Measurements from ENCODE around the gene ABAT.
"Not testable (repeated sequence)": the region's sequence is repeated elsewhere in the genome, so short reads cannot be mapped to it uniquely, and the experiment has no call there.

ABAT gene

DNA sequence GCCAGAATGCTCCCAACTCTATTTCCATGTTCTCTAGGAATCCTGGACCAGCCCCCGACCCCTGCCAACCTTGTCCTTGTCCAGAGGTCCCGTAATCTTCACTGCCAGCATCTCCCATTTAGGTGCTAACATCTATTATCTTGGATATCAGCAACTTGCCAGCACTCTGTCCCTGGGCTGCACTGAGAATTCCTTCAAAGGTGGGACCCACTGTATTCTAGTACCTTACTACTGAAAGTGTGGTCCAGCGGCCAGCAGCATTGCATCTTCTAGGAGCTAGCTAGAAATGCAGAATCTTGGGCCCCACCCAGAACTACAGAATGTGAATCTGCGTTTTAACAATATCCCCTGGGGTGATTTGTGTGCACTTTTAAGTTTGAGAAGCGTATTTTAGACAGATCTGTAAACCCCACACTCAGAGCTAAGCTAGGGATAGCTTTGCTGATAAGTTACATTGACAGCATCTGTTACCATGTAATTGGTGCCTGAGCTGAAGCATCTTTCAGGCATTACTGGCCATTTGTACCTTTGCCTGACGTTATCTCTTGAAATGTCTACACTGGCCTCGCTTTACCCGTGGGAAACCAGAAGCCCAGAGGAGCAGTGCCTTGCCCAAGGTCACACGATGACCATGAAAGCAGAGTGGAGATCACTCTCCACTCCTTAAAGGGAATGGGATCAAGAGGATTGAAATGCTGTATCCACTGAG, 8.3 kb downstream of the ABAT start:
- DNase-seq (ENCODE audit: low spot score), result no peak

DNA sequence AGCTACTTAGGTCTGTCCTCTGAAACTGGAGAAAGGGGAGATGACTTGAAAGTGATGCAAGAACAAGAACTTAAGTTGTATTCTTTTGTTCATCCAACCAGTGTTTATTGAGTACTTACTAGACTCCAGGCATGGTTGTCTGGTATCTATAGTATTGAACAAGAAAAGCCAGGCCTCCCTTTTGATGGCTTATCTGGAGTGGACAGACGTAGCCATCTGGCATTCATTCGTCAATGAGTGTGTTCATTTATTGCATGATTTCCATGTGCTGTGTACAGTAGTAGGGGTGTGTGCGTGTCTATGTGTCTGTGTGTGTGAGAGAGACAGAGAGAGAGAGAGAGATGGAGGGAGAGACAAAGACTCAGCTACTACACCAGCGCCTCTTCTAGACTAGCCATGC, 9.2 kb downstream of the ABAT start:
- DNase-seq (ENCODE audit: low spot score), result no peak

GRCh38 chr16:8685617-8686016, 11.2 kb downstream of the ABAT start:
- no peak for DNase-seq (ENCODE audit: low spot score)

DNA sequence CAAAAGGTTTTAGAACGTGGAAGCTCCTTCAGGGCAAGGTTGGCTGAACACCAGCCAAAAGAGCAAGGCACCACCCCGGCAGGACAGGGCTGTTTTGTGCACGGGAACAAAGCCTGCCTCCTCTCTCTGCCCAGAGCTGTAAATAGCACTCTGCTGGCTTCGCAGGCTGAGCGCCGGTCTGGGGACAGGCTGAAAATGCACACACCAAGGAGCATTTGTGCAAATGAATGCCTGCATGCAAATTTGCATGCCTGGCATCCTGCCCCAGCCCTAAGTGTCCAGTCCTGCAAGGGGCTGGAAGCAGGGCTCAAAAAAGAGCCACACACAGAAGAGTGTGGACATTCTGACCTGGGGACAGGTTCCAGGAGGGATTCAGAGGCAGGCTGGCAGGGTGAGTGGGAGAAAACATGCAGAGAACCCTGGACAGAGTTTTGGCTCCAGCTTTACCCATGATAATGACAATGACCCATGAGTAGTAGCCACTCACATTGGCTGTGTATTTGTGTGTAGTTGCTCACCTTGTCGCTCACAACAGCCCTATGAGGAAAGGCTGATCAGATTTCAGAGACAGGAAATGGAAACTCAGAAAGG, 11.7 kb downstream of the ABAT start:
- no peak for DNase-seq (ENCODE audit: low spot score)

GRCh38 chr16:8686879-8687278, 12.5 kb downstream of the ABAT start:
- DNase-seq (ENCODE audit: low spot score), result no peak

GRCh38 chr16:8689686-8690085, 15.3 kb downstream of the ABAT start:
- DNase-seq (ENCODE audit: low spot score), result no peak

GRCh38 chr16:8691728-8692127, 17.3 kb downstream of the ABAT start:
- DNase-seq (ENCODE audit: low spot score), result no peak

DNA sequence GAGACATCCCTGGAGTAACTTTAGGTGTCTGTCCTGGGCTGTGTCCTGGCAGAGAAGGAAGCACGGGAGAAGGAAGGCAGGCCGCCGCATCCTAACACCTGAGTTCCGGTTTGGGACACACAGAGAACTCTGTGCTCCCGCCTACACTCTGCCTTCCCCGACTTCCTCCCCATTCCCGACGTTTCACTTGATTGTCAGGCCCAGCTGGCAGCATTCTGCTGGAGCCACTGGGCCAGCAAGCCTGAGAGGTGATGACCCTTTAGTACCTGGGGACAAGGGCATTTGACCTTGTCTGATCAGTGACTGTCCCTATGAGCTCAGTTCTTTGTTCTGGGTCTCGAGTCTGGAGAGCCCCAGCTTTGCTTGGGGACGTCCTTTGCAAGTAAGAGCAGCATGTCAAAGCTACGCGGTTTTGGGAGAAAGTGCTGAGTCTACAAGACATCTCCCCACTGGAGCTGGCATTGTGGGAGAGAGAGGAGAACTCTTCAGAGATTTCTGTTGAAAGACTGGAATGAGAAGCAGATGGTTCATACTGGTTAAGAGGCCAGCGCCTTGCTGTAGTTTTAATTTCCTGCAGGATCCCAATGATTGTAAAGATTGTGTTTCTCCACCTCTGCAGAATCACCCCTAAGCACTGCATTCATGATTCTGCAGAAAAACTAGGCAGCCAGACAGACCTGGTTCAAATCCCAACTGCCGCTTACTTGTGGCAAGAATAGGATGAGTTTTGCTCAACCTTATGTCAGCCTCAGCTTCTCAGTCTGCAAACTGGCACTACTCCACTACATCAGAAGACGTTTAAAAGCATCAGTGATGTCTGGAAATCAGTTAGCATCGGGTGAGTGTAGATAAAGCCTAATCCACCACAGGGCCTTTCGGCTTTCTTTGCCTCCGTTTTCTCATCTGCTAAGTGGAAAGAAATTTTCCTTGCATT, 20.6 kb downstream of the ABAT start:
- no peak for DNase-seq (ENCODE audit: low spot score)

GRCh38 chr16:8696880-8697279, 22.5 kb downstream of the ABAT start:
- no peak for DNase-seq (ENCODE audit: low spot score)

DNA sequence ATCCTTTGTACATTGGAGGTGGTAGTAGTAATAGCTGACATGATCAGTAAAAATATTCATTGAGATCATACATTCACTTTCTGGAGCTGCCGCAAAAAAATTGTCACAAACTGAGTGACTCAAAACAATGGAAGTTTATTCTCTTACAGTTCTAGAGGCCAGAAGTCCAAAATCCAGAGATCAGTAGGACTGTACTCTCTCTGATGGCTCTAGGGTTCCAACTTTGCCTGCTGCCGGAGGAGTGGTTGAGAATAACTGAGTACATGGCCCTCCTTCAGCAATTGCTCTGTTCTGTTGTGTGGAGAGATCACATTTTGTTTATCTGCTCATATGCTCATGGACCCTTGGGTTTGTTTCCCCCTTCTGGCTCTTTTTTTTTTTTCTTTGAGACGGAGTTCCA, 23.5 kb downstream of the ABAT start:
- DNase-seq (ENCODE audit: low spot score), result no peak

DNA sequence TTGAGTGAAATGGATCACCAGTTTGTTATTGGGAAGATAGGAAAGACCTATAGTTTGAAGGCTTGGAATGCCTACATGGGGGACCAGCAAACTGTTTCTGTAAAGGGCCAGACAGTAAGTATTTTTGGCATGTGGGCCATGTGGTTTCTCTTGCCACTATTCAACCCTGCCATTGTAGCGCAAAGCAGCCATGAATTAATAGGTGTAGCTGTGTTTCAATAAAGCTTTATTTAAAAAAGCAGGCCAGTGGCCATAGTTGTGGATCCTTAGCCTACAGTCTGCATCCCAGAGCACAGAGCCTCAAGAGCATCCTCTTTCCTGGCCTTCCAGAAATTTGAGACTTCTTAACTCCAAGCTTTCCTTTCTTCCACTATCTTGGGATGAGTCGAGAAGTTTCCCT, 29.3 kb downstream of the ABAT start:
- DNase-seq (ENCODE audit: low spot score), result no peak

GRCh38 chr16:8704098-8704497, 29.7 kb downstream of the ABAT start:
- no peak for DNase-seq (ENCODE audit: low spot score)

DNA sequence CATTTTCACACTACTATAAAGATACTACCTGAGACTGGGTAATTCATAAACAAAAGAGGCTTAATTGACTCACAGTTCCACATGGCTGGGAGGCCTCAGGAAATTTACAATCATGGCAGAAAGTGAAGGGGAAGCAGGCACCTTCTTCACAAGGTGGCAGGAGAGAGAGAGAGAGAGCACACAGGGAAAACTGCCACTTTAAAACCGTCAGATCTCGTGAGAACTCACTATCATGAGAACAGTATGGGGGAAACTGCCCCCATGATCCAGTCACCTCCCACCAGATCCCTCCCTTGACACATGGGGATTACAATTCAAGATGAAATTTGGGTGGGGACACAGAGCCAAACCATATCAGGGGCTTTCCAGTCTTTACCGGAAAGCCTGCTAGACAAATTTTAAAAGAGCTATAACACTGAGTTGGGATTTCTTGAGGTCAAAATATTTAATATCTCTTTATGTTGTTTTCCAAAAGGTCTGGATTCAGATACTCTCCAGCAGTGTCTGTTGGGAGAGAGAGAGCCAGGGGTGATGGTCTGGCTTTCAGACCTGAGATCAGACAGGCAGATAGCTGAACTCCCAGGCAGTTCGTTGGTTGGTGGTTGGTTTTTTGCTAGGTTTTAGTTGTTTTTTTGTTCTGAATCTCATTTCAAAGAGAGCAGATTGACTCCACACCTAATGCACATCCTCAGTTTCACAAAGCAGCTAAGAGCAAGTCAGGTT, 30.8 kb downstream of the ABAT start:
- not testable (repeated sequence) for DNase-seq (ENCODE audit: low spot score)

DNA sequence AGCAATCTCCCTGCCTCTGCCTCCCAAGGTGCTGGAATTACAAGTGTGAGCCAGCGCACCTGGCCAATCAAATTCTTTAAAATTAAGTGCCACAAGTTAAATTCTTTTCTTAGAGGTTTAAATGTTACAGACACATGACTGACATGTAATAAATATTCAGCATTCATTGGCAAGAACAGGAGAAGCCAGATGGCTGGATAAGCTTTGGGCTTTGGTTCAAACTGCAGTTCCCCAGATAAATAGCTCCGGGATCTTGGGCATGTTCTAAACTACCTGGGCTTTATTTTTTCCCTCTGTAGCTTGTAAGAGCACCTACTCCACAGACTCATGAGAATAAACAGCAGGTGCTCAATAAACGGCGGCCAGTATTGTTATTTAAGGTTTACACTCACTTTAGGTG, 34.1 kb downstream of the ABAT start:
- no peak for DNase-seq (ENCODE audit: low spot score)

DNA sequence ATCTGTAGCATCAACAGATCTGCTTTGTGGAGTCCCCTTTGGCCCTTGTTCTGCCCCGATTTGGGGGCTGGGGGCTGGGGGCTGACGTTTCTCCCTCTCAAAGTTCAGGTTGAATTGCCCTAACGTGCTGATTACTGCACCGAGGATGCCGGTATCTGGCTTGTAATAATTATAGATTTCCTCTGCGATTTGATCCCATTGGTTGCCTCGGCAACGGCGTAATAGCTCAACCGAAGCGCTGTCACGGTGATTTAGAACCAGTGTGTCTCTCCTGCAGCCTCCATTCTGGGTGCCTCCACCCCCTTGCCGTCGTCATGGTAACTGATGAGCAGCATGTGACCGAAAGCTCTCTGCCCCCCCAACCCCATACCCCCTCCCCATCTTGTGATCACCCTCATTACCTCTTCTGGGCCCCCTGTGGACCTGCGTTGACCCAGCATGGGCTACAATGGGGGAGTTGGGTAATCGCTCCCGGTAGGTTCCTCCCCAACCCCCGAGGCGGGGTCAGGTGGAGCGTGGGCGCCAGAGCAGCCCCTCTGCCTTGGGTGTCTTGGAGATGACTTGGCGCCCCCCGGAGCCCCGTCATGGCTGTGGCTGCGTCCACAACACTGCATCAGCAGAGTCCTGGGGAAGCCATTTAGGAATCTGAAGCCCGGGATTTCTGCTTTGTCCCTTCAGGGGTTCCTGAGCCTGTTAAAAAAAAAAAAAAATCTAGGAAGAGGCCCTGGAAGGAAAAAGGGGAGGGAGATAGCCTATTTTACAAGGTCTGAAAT, 38.4 kb downstream of the ABAT start:
- DNase-seq (ENCODE audit: low spot score), result no peak

DNA sequence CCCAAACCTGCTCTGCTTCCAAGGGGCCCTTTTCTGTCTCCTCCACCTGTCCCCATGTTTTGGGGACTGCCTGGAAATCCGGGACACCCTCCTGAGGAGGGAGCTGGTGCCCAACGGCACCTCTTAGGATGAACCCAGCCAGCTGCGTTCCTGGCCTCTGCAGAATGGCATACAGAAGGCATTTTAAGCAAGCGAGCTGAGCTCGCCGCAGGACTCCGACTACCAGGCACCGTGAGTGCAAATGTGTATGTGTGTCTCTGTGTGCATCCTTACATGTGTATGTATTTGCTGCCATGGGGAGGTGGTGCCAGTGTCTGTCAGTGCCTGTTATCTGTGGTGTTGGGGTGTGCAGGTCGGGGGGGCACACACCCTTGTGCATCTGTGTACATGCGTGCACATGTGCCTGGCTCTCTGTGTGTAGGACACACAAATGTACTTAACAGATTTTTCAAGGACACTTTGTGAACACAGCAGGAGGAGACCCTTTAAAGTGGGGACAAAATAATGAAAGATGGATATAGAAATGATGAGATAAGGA, 39.3 kb downstream of the ABAT start:
- no peak for DNase-seq (ENCODE audit: low spot score)

- no peak for DNase-seq (ENCODE audit: low spot score)
These were observed 39.8 kb downstream of the ABAT start for GRCh38 chr16:8714174-8714573.

DNA sequence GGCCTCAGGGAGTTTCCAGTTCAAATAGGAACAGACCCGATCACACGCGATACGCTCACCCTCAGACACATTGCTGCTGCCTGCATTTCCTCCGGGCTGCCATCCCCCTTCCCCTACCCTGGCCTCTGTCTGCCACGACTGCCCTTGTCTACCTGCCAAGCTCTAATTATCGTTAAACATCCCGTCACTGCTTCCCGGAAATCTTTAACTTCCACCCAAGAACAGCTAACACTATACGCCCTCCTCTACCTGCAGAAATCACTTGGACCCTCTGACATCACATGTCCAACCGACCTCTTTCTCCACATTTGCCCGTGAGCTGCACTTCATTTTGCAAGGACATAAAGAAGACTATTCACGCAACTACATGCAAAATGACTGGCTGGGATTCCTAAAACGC, 40.4 kb downstream of the ABAT start:
- no peak for DNase-seq (ENCODE audit: low spot score)

- no peak for DNase-seq (ENCODE audit: low spot score)
These were observed 41.6 kb downstream of the ABAT start for GRCh38 chr16:8716052-8716451.

GRCh38 chr16:8716592-8716991, 42.2 kb downstream of the ABAT start:
- DNase-seq (ENCODE audit: low spot score), result no peak

DNA sequence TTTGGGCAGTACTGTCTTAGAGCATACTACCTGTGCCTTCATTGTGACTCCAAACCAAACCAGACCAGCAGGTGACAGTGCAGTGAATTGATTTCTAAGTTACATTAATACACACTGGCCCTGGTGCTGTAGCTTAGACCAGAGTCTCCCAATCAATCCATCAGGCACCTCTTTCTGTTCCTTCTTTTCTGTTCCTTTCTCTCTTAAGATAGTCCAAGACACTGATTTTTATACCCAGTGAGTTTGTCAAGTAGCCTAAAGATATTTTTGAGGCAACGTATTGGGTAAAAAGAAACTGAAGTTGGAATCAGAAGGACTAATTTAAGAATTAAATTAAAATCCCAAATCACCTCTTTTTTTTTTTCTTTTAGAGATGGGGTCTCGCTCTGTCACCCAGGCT, 43.1 kb downstream of the ABAT start:
- no peak for DNase-seq (ENCODE audit: low spot score)
